Calu3 (cell line): Measurements from ENCODE around the gene MYO1B. TPM values are rescaled to one million over a fixed set of nuclear protein-coding genes. Genes with fewer than 3 reads are reported as not detected.

Experiments used
- BruUV-seq: library from RNA; stranded (reverse); fragments of 400-500 nt; replicated peaks from 2 replicates; lab custom pipeline; 2021; lab: Mats Ljungman, UMichigan
- CTCF ChIA-PET: fragments of 300-600 bp; sonication (Branson Sonifier 250); formaldehyde crosslinking; loops from one replicate; lab custom pipeline; 2022; ENCODE audit warnings: antibody characterized with exemption; lab: Charles Lee
- DNase-seq: peaks from one replicate; pipeline ENCODE4 v3.0.0; 2022
- H3K27ac Mint-ChIP-seq: one replicate; pipeline ENCODE4 v1.8.0; 2022; ENCODE audit warnings: mixed read lengths; ENCODE audit not compliant: unreplicated experiment
- H3K27me3 Mint-ChIP-seq: one replicate; pipeline ENCODE4 v1.8.0; 2022; ENCODE audit warnings: mixed read lengths; ENCODE audit not compliant: unreplicated experiment
- H3K36me3 Mint-ChIP-seq: one replicate; pipeline ENCODE4 v1.8.0; 2022; ENCODE audit warnings: mild to moderate bottlenecking, moderate library complexity, mixed read lengths; ENCODE audit not compliant: insufficient read depth, unreplicated experiment
- H3K4me1 Mint-ChIP-seq: one replicate; pipeline ENCODE4 v1.8.0; 2022; ENCODE audit warnings: mild to moderate bottlenecking, low read depth, mixed read lengths; ENCODE audit not compliant: unreplicated experiment
- H3K4me3 Mint-ChIP-seq: one replicate; pipeline ENCODE4 v1.8.0; 2022; ENCODE audit warnings: mild to moderate bottlenecking, low read depth, moderate library complexity, mixed read lengths; ENCODE audit not compliant: unreplicated experiment
- H3K9me3 Mint-ChIP-seq: one replicate; pipeline ENCODE4 v1.8.0; 2022; ENCODE audit warnings: low read depth, mixed read lengths; ENCODE audit not compliant: unreplicated experiment
- intact Hi-C: fragments of 100-400 bp; cut with micrococcal nuclease; formaldehyde crosslinking; loops from one replicate; pipeline ENCODE4 v1.10.0; 2022; ENCODE audit not compliant: unreplicated experiment
- total RNA-seq: library from RNA; stranded (reverse); gene quantifications from 2 replicates; pipeline ENCODE4 v1.2.3, GENCODE V29; 2022
- TF ChIP-seq, protein P1 (sequence below): fragments of 200-600 bp; IDR thresholded peaks from one replicate; pipeline ENCODE4 v1.8.0; 2022; ENCODE audit warnings: antibody characterized with exemption; ENCODE audit not compliant: unreplicated experiment

Gene MYO1B
- total RNA-seq, 1 experiment from 2014 or later: 64.5 TPM

GRCh38 chr2:191225126-191225525, 20.1 kb upstream of the MYO1B start:
- Mint-ChIP-seq H3K4me1 (peaks cover 8% of the 10 kb centered on the region), H3K4me3 (no peak overlapping the region), H3K9me3 (peaks cover 4% of the 10 kb centered on the region), H3K36me3 (peaks cover 1% of the 10 kb centered on the region), H3K27ac (no peak overlapping the region), H3K27me3 (no peaks in the 10 kb centered on the region)
- CTCF ChIA-PET: interaction anchor here (0.8 to 1.0 kb wide), 2 partner anchors 42 to 57 kb away, joined by 4 read pairs; no protein-coding TSS in a partner anchor
- no TSS peak for BruUV-seq
- intact Hi-C loops: no loop called here
- TF ChIP-seq, protein P1, sequence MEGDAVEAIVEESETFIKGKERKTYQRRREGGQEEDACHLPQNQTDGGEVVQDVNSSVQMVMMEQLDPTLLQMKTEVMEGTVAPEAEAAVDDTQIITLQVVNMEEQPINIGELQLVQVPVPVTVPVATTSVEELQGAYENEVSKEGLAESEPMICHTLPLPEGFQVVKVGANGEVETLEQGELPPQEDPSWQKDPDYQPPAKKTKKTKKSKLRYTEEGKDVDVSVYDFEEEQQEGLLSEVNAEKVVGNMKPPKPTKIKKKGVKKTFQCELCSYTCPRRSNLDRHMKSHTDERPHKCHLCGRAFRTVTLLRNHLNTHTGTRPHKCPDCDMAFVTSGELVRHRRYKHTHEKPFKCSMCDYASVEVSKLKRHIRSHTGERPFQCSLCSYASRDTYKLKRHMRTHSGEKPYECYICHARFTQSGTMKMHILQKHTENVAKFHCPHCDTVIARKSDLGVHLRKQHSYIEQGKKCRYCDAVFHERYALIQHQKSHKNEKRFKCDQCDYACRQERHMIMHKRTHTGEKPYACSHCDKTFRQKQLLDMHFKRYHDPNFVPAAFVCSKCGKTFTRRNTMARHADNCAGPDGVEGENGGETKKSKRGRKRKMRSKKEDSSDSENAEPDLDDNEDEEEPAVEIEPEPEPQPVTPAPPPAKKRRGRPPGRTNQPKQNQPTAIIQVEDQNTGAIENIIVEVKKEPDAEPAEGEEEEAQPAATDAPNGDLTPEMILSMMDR: no peak
- no peak for DNase-seq

- BruUV-seq: no TSS peak
- Mint-ChIP-seq H3K36me3 (no peaks in the 10 kb centered on the region), H3K4me3 (no peak overlapping the region), H3K27ac (no peak overlapping the region), H3K9me3 (no peaks in the 10 kb centered on the region), H3K27me3 (no peaks in the 10 kb centered on the region), H3K4me1 (peaks cover 3% of the 10 kb centered on the region)
- no peak for DNase-seq
- CTCF ChIA-PET: interaction anchor here (0.8 kb wide), 1 partner anchor 43 kb away, joined by 4 read pairs; no protein-coding TSS in a partner anchor
- intact Hi-C loops: no loop called here
- TF ChIP-seq, protein P1: no peak
Measured at GRCh38 chr2:191225690-191226089, 19.5 kb upstream of the MYO1B start.

DNA sequence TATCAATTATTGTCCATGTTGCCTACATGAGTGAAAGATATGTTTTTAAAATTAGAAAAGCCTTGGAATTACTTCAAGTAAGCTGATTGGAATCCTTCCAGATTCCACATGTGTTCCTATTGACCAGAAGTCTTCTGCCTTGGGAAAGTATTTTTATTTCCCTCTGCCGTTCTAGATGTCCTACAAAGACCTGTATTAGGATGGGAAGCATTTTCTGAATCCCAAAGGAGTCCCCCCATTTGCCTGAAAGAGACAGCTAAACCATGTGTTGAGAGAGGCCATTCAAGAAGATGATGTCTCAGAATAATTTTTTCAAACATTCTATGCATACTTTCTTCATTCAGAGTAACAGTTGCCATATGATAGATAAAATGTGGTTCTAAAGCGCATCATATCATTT, 19.0 kb upstream of the MYO1B start:
- no TSS peak for BruUV-seq
- intact Hi-C loops: no loop called here
- no peak overlapping the region for H3K4me3 Mint-ChIP-seq
- TF ChIP-seq, protein P1: no peak
- H3K36me3 Mint-ChIP-seq: no peaks in the 10 kb centered on the region
- H3K27me3 Mint-ChIP-seq: no peaks in the 10 kb centered on the region
- no peak for DNase-seq
- H3K9me3 Mint-ChIP-seq: no peaks in the 10 kb centered on the region
- CTCF ChIA-PET: no interaction called here
- H3K4me1 Mint-ChIP-seq: no peaks in the 10 kb centered on the region
- no peak overlapping the region for H3K27ac Mint-ChIP-seq

DNA sequence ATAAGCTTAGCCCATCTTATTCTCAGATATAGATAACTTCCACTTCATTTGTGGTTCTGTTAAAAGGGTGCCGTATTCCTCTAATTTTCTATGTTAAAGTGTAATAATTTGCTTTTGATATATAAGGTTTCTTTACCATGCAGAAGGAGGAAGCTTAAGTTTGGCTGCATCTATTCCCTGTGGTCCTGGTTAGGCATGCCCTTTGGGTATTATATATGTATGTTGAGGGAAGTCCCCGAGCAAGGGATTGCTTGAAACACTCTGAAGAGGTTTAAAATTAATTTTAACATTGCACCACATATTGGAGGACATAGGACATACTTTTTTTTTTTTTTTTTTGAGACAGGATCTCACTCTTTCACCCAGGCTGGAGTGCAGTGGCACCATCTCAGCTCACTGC, 16.9 kb upstream of the MYO1B start:
- H3K4me1 Mint-ChIP-seq: peaks cover 15% of the 10 kb centered on the region

More for the DNA sequence above, 16.9 kb upstream of the MYO1B start:
- BruUV-seq: no TSS peak
- Mint-ChIP-seq H3K27ac (no peak overlapping the region), H3K27me3 (no peaks in the 10 kb centered on the region), H3K36me3 (no peaks in the 10 kb centered on the region), H3K4me3 (no peak overlapping the region), H3K9me3 (no peaks in the 10 kb centered on the region)
- intact Hi-C loops: no loop called here
- TF ChIP-seq, protein P1: no peak
- CTCF ChIA-PET: no interaction called here
- DNase-seq: no peak
